IMR-90 (cell line): ENCODE measurements around the gene EPPIN.

ENCODE experiments used
- CTCF ChIP-seq: conservative IDR thresholded peaks from 2 replicates; pipeline ENCODE4 v1.5.1; 2012; ENCODE audit warnings: mild to moderate bottlenecking, low read depth, low read length, improper control_type of control experiment
- RCOR1 ChIP-seq: IDR thresholded peaks from 2 replicates; pipeline ENCODE4 v1.6.1; 2012; ENCODE audit warnings: mild to moderate bottlenecking, low read length, improper control_type of control experiment; ENCODE audit not compliant: insufficient replicate concordance

GRCh38 chr20:45550765-45551164 lies 3.6 kb upstream of the EPPIN start:
- TF ChIP-seq CTCF (no peak), RCOR1 (no peak)
